GM12864 (cell line): Measurements from ENCODE around the gene ANTXR1.

Experiments
- DNase-seq: peaks from one replicate; pipeline ENCODE4 v3.0.0-alpha.2; 2011; ENCODE audit warnings: low read depth
- H3K4me3 ChIP-seq: 2 replicates; pipeline ENCODE4 v1.5.1; 2011; ENCODE audit warnings: mild to moderate bottlenecking, low read depth, low read length, control low read depth
- CTCF ChIP-seq: IDR thresholded peaks from 2 replicates; pipeline ENCODE4 v1.5.1; 2011; ENCODE audit warnings: low read depth, mild to moderate bottlenecking, moderate library complexity, low read length, control low read depth, inconsistent platforms; ENCODE audit errors: missing control alignments

ANTXR1 gene

GRCh38 chr2:69208023-69208595 lies 195.1 kb downstream of the ANTXR1 start:
- TF ChIP-seq CTCF: no peak
- H3K4me3 ChIP-seq: no peak overlapping the region
- DNase-seq: no peak

GRCh38 chr2:69209482-69209881 lies 196.5 kb downstream of the ANTXR1 start:
- no peak for TF ChIP-seq CTCF
- no peak for DNase-seq
- H3K4me3 ChIP-seq: no peak overlapping the region

GRCh38 chr2:69210385-69210784 lies 197.4 kb downstream of the ANTXR1 start:
- DNase-seq: no peak
- no peak for TF ChIP-seq CTCF
- H3K4me3 ChIP-seq: no peak overlapping the region

GRCh38 chr2:69211048-69211447 lies 198.1 kb downstream of the ANTXR1 start:
- DNase-seq: no peak
- H3K4me3 ChIP-seq: no peak overlapping the region
- no peak for TF ChIP-seq CTCF

- no peak for DNase-seq
- TF ChIP-seq CTCF: no peak
- no peak overlapping the region for H3K4me3 ChIP-seq
Observed at GRCh38 chr2:69211686-69212085, 198.7 kb downstream of the ANTXR1 start.

- no peak for TF ChIP-seq CTCF
- no peak for DNase-seq
- no peak overlapping the region for H3K4me3 ChIP-seq
Observed at GRCh38 chr2:69212238-69213028, 199.5 kb downstream of the ANTXR1 start.

- no peak for TF ChIP-seq CTCF
- H3K4me3 ChIP-seq: no peak overlapping the region
- no peak for DNase-seq
Observed at GRCh38 chr2:69213201-69213600, 200.2 kb downstream of the ANTXR1 start.
